Keratinocyte (primary cell): ENCODE data around the gene DSEL. TPM values are rescaled to one million over a fixed set of nuclear protein-coding genes. Genes with fewer than 3 reads are reported as not detected.

Experiments used
- DNase-seq: peaks from one replicate; pipeline ENCODE4 v3.0.0-alpha.2; 2011; ENCODE audit warnings: low read depth, missing footprints, low spot score
- FAIRE-seq: peaks from 2 replicates; lab custom pipeline; 2011; peaks lifted over from hg19 to GRCh38; lab: Jason Lieb, UNC
- H2AFZ ChIP-seq: 2 replicates; pipeline ENCODE4 v1.6.0; 2012; ENCODE audit warnings: low read length, control low read depth, inconsistent platforms; ENCODE audit not compliant: control insufficient read depth
- H3K27ac ChIP-seq: 2 replicates; pipeline ENCODE4 v1.5.1; 2011; ENCODE audit warnings: low read length; ENCODE audit not compliant: control insufficient read depth, insufficient read depth
- H3K27me3 ChIP-seq: 3 replicates; pipeline ENCODE4 v1.6.0; 2011; ENCODE audit warnings: low read length; ENCODE audit not compliant: control insufficient read depth, insufficient read depth; ENCODE audit errors: extremely low read depth
- H3K36me3 ChIP-seq, 2 experiments: 2 replicates in 1 of 2; 3 replicates in 1 of 2; pipeline ENCODE4 v1.5.1; 2011; ENCODE audit warnings: low read length in 2 of 2, mild to moderate bottlenecking in 1 of 2; ENCODE audit not compliant: control insufficient read depth in 2 of 2, insufficient read depth in 2 of 2; ENCODE audit errors: extremely low read depth in 1 of 2
- H3K4me1 ChIP-seq: 3 replicates; pipeline ENCODE4 v1.5.1; 2011; ENCODE audit warnings: low read length; ENCODE audit not compliant: control insufficient read depth, insufficient read depth; ENCODE audit errors: extremely low read depth
- H3K4me2 ChIP-seq: 3 replicates; pipeline ENCODE4 v1.6.0; 2011; ENCODE audit warnings: low read depth, low read length; ENCODE audit not compliant: control insufficient read depth, insufficient read depth; ENCODE audit errors: extremely low read depth
- H3K4me3 ChIP-seq, 3 experiments: fragments of 200-600 bp in 1 of 3; sonication (generic) in 1 of 3; 2 replicates in 2 of 3; 3 replicates in 1 of 3; pipeline ENCODE4 v1.5.1; 2011 to 2016; ENCODE audit warnings: low read length in 3 of 3, mild to moderate bottlenecking in 3 of 3, control low read depth in 2 of 3, inconsistent platforms in 1 of 3, low read depth in 1 of 3, mixed read lengths in 1 of 3, mixed run types in 1 of 3, moderate library complexity in 1 of 3; ENCODE audit not compliant: control insufficient read depth in 2 of 3, insufficient read depth in 2 of 3; ENCODE audit errors: extremely low read depth in 1 of 3
- H3K79me2 ChIP-seq: 2 replicates; pipeline ENCODE4 v1.6.0; 2012; ENCODE audit warnings: low read length; ENCODE audit not compliant: control insufficient read depth, insufficient read depth
- H3K9ac ChIP-seq: 3 replicates; pipeline ENCODE4 v1.6.0; 2011; ENCODE audit warnings: low read length; ENCODE audit not compliant: control insufficient read depth, insufficient read depth; ENCODE audit errors: extremely low read depth
- H3K9me1 ChIP-seq: 3 replicates; pipeline ENCODE4 v1.6.0; 2011; ENCODE audit warnings: low read length; ENCODE audit not compliant: control insufficient read depth, insufficient read depth; ENCODE audit errors: extremely low read depth
- H3K9me3 ChIP-seq: 2 replicates; pipeline ENCODE4 v1.5.1; 2012; ENCODE audit warnings: low read depth, low read length; ENCODE audit not compliant: control insufficient read depth
- H4K20me1 ChIP-seq: 3 replicates; pipeline ENCODE4 v1.6.0; 2011; ENCODE audit warnings: low read length; ENCODE audit not compliant: control insufficient read depth, insufficient read depth; ENCODE audit errors: extremely low read depth
- EZH2 ChIP-seq: IDR thresholded peaks from one replicate; pipeline ENCODE4 v1.6.1; 2012; ENCODE audit warnings: inconsistent platforms, mild to moderate bottlenecking, low read length, moderate library complexity
- dilution Hi-C: fragments of 300-500 bp; cut with MboI; formaldehyde crosslinking; loops from one replicate; pipeline ENCODE4 v1.7.0; 2020; ENCODE audit warnings: low sequenced_read_pairs; ENCODE audit not compliant: extremely low pct_ligation_motif_present
- polyA plus RNA-seq, 5 experiments: library from polyadenylated mRNA; depleted of rRNA in 3 of 5; stranded (reverse) in 3 of 5; stranded (forward) in 1 of 5; unstranded in 1 of 5; fragments of >200 nt; gene quantifications; 1 replicate in 1 of 5; 2 replicates in 3 of 5; 3 replicates in 1 of 5; pipeline versions ENCODE4 v1.2.1 to v1.2.3, GENCODE V29; 2011 to 2012; ENCODE audit warnings: missing spikeins in 2 of 5, low read depth in 1 of 5, low replicate concordance in 1 of 5
- TF ChIP-seq, protein P1 (sequence below), 3 experiments: IDR thresholded peaks in 1 of 3; conservative IDR thresholded peaks in 1 of 3; optimal IDR thresholded peaks in 1 of 3; 2 replicates in 2 of 3; 3 replicates in 1 of 3; pipeline versions ENCODE3 to v1.5.1; 2011; ENCODE audit warnings: low read length in 3 of 3, mild to moderate bottlenecking in 3 of 3, moderate library complexity in 2 of 3, control low read depth in 1 of 3, inconsistent platforms in 1 of 3; ENCODE audit not compliant: insufficient read depth in 2 of 3; ENCODE audit errors: extremely low read depth in 1 of 3

The DSEL gene
- polyA plus RNA-seq, 1 donor (not counting 4 experiments of a cell fraction or from before 2014, with no cell fraction given): 3.4 TPM

DNA sequence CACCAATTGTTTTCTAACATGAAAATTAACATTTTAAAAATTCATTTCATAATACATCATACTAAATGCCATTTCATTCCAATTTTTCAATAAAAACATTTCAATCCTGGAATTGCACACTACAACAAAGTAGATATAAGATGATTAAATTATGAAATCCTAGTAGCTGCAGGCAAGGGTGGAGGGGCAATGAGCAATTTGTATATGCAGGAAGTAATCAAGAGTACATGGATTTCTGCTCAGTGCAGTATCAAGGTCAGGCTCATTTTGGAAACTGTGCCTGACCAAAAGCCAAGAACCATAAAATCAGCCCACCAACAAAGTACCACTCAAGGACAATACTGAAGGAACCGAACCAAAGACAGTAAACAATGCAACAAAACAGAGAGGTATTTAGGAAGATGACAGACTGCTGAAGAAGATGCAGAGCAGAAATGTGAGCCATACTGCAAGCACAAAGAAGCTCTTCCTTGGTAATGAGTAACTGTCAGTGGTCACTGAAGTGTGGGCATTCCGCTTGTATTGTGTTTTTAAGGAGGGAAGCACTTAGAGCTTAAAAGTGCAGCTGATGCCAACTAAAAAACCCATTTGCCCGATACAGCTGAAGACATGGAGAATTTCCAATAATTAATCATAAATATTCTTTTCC lies 34.5 kb upstream of the DSEL start:
- no peaks in the 10 kb centered on the region for H3K9me3 ChIP-seq
- no peaks in the 10 kb centered on the region for H4K20me1 ChIP-seq
- no peak overlapping the region for H3K27ac ChIP-seq
- H3K4me3 ChIP-seq: no peak overlapping the region
- no peaks in the 10 kb centered on the region for H3K79me2 ChIP-seq
- DNase-seq (no peak), FAIRE-seq (no peak)
- TF ChIP-seq EZH2: no peak
- TF ChIP-seq, protein P1, sequence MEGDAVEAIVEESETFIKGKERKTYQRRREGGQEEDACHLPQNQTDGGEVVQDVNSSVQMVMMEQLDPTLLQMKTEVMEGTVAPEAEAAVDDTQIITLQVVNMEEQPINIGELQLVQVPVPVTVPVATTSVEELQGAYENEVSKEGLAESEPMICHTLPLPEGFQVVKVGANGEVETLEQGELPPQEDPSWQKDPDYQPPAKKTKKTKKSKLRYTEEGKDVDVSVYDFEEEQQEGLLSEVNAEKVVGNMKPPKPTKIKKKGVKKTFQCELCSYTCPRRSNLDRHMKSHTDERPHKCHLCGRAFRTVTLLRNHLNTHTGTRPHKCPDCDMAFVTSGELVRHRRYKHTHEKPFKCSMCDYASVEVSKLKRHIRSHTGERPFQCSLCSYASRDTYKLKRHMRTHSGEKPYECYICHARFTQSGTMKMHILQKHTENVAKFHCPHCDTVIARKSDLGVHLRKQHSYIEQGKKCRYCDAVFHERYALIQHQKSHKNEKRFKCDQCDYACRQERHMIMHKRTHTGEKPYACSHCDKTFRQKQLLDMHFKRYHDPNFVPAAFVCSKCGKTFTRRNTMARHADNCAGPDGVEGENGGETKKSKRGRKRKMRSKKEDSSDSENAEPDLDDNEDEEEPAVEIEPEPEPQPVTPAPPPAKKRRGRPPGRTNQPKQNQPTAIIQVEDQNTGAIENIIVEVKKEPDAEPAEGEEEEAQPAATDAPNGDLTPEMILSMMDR (optimal IDR thresholded peaks at IDR 0.05 in 1 of 3, IDR thresholded peaks at IDR 0.05 in 1 of 3, conservative IDR thresholded peaks at IDR 0.05 in 1 of 3; ENCODE audit: extremely low read depth in 1 of 3, insufficient read depth in 2 of 3, low read length in 3 of 3): no peak
- no peaks in the 10 kb centered on the region for H3K4me1 ChIP-seq
- H3K9ac ChIP-seq: no peak overlapping the region
- no peaks in the 10 kb centered on the region for H3K36me3 ChIP-seq
- H3K4me2 ChIP-seq: no peak overlapping the region
- no peaks in the 10 kb centered on the region for H3K9me1 ChIP-seq
- H3K27me3 ChIP-seq: no peaks in the 10 kb centered on the region
- H2AFZ ChIP-seq: no peak overlapping the region
- dilution Hi-C loops: no loop called here

DNA sequence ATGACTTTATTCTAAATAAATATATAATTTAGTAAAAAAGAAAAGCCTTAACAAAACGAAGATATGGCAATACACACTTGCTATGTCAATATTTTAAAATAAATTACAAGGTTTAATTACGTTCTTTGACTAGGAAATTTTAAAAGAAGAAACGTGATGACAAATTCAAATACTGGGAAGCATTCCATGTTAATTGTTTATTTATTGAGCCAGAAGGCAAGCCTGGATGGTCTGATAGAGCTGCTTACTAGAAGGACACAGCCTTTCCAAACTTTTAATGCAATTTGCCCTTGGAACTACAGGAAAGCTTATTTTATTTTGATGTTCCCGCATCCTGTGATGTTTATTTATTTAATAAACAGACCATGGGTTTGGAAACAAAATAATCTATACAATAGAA lies 33.4 kb upstream of the DSEL start:
- TF ChIP-seq EZH2: no peak
- TF ChIP-seq, protein P1 (optimal IDR thresholded peaks at IDR 0.05 in 1 of 3, IDR thresholded peaks at IDR 0.05 in 1 of 3, conservative IDR thresholded peaks at IDR 0.05 in 1 of 3; ENCODE audit: extremely low read depth in 1 of 3, insufficient read depth in 2 of 3, low read length in 3 of 3): no peak
- Histone ChIP-seq H3K4me2 (no peak overlapping the region), H3K9ac (no peak overlapping the region), H3K9me3 (no peaks in the 10 kb centered on the region), H3K36me3 (no peaks in the 10 kb centered on the region), H3K79me2 (no peaks in the 10 kb centered on the region), H2AFZ (no peak overlapping the region), H3K27me3 (no peaks in the 10 kb centered on the region), H3K27ac (no peak overlapping the region), H4K20me1 (no peaks in the 10 kb centered on the region), H3K4me1 (no peaks in the 10 kb centered on the region), H3K4me3 (no peak overlapping the region), H3K9me1 (no peaks in the 10 kb centered on the region)
- DNase-seq: no peak
- FAIRE-seq: no peak
- dilution Hi-C loops: no loop called here
